ENCODE data around the gene HBB.

Gene HBB

DNA sequence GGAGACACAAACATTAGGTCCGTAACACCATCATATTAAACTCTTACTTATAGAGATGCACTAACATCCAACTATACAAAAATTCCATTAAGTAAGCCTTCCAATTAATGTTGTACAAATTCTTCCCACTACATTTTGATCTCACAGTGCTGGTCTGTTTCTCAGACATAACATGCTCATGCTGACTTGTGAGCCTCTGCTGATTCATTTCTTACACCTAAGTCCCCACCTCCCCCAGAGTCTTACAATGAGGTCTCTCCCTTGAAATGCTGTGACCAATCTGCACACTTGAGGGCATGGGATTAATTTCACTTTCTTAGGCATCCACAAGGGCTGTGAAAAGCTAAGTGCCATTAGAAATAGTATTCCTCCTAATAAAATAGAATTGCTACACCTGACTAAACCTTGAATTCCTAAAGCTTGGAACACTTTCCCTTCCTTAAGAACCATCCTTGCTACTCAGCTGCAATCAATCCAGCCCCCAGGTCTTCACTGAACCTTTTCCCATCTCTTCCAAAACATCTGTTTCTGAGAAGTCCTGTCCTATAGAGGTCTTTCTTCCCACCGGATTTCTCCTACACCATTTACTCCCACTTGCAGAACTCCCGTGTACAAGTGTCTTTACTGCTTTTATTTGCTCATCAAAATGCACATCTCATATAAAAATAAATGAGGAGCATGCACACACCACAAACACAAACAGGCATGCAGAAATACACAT lies 20.8 kb upstream of the HBB start:
- no peak for DNase-seq (ENCODE audit: low read depth)

DNA sequence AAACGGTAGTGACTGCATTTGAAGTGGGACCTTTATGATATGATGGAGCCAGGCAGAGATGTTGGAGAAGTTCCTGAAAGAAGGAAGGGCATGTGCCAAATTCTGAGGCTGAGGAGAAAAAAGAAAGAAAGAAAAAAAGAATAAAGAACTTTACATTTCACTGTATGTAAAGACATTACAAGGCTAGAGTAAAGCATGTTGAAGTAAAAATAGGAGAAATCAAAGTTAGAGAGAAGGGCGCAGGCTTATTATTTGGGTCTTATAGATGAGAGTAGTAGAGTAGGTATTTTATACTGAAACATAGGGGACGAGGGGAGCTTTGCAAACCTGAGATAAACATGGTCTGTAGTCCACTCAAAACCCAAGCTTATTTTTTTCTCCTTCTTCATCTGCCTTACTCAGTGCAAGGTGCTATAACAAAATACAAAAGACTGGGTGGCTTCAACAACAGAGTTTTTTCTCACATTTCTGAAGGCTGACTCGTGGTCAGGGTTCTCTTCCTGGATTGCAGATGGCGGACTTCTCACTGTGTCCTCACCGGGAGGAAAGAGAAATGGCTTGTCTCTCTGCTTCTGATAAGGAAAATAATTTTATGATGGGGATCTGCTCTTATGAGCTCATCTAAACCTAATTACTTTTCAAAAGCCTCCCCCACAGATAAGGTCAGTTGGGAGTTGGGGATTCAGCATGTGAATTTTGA lies 20.1 kb upstream of the HBB start:
- no peak for DNase-seq (ENCODE audit: low read depth)

DNA sequence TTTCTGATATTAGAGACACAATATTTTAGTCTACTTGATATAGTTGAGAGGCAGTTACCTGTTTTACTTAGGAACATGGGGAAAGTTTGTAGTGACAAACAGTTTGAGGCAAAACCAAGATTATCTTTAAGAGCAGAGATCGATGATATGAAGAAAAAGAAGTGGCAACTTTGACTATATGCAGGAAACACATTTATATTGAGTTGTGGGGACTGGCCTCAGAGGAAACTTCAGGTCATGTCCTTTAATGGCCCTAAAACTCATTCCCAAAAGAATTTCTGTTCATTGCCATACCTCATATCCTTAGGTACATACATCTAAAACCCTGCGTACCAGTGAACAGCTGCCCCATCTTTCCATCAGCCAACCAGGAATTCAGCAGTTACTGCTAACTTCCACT lies 18.3 kb upstream of the HBB start:
- no peak for DNase-seq (ENCODE audit: low read depth)

GRCh38 chr11:5243816-5244180 lies 16.9 kb upstream of the HBB start:
- DNase-seq (ENCODE audit: low read depth), result no peak

DNA sequence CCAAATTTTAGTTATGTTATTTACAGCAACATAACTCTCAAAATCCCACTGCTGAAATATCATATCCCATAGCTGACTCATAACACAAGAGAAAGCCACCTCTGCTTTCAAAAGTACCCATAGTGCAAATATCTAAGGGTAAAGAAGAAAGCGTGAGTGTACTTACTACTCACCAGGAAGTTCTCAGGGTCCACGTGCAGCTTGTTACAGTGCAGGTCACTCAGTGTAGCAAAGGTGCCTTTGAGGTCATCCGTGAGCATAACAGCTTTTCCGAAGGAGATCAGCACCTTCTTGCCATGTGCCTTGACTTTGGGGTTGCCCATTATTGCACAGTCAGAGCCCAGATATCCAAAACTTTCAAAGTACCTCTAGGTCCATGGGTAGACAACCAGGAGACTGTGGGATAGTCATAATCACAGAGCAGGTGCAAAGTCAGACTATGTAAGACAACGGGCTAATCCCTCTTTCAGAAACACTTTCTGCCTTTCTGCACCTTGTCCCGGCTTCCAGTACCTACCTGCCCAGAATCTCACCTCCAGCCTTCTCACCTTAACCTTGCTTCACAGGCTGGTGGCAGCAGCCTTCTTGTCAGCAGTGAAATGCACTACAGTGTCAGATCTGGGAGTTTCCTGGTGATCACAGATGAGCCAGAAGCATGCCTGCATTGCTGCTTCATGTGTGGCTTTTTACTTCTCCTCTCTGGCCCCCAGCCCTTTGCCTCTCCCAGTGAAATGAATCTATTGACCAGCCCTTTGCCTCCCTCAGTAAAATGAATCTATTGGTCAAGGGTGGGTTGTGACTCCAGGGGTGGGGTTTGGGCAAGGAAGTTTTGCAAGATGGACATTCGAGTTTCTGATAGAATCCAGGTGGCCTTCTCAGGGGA lies 16.3 kb upstream of the HBB start:
- DNase-seq (ENCODE audit: low read depth), result no peak

DNA sequence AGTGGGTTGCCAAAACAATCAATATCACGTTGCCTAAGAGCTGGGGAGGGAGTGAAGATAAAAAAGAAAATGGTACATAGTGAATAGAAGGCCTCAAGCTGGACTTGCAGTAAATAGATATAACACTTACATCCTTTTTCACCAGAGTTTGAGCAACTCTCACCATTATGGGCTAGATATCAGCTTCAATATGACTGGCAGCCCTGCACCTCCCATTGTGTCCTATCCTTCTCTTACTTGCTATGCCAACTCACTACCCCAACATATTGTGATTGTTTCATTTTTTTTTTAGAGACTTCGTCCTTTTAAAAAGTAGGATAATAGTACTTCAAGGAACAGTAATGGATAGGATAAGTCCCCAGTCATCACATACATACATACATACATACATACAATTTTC lies 15.3 kb upstream of the HBB start:
- DNase-seq (ENCODE audit: low read depth), result no peak

DNA sequence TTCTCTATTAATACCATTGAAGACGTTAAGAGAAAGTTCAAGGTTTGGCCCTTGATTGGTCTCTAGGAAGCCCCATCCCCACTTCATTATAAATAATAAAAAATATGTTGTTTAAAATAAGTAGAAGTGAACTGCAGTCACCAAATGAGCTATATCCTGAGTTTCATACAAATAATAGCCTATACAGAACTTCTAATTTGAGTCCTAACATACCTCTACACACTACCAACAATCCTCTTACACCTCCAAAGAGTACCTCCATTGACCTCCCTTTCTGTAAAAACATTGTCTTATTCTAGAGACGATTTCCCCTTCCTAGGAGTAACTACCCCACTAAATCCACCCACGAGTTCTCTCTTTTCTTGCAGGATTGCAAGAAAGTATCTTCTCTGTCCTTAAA lies 14.6 kb upstream of the HBB start:
- DNase-seq (ENCODE audit: low read depth), result no peak

DNA sequence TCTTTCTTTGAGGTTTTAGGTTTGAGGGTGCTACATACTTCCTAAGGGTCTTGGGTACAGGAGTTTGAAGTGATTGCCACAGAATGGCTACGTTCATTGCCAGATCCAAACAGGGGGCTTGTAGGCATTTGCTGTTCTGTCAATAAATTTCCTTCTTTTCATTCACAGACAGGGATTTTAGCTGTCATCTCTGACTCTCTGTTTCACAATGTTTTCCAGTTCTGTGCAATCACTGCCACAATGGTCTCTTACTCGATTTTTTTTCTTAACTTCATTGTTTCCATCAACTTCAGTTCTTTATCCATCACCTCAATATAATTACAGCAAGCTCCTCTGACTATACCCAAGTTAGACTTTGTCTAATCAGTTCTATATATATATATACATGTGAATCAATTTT lies 13.6 kb upstream of the HBB start:
- DNase-seq (ENCODE audit: low read depth), result no peak

- no peak for DNase-seq (ENCODE audit: low read depth)
Measured at GRCh38 chr11:5240056-5240455, 13.2 kb upstream of the HBB start.

DNA sequence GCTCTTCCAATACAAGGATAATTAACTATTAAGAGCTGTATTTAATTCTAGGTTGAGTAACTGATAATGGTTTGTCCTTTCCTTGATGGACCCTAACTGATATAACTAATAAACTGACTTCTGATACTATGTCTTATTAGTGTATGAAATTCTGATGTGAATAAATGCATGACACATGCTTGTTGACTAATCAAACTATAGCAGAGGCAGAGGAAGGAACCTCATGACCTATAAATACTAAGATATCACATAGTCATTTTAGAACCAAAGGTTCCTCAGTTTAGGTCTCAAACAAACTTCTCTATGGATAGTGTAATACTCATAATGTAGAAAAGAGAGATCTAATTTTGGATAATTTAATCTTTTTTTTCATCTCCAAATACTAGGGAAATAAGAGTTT lies 12.2 kb upstream of the HBB start:
- no peak for DNase-seq (ENCODE audit: low read depth)

DNA sequence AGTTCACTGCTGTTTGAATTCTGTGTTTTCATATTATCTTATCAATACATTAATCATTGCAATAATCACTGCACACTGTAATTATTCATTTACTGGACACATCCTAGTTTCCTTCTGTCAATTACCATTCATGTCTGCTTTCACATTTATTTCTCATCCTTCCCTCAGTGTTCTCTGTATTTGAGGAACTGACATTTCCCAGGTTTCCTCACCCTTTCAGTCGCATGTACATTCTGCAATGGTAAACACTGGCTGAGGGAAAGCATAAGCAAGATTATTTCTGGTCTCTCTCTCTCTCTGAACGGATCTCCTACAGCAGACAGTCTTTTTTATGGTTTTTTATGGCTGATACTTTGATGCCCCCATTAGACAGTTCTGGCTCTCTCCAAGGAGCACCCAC lies 11.6 kb upstream of the HBB start:
- no peak for DNase-seq (ENCODE audit: low read depth)

- DNase-seq (ENCODE audit: low read depth), result no peak
Measured at GRCh38 chr11:5237420-5237819, 10.5 kb upstream of the HBB start.

DNA sequence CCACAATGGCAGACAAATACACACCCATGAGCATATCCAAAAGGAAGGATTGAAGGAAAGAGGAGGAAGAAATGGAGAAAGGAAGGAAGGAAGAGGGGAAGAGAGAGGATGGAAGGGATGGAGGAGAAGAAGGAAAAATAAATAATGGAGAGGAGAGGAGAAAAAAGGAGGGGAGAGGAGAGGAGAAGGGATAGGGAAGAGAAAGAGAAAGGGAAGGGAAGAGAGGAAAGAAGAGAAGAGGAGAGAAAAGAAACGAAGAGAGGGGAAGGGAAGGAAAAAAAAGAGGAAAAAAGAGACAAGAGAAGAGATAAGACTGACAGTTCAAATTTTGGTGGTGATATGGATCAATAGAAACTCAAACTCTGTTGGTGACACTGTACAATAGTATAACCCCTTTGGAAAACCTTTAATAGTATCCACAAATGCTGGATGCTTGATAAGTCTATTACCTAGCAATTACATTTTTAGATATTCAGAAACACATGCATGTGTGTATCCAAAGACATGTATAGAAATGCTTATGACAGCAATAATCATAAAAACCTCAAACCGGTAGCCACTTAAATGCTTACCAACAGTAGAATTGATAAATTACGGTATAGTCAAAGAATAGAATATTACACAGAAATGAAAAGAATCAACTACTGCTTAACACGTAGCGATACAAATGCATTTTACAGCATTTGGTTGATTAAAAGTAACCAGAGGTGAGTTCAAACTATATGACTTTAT lies 8.7 kb upstream of the HBB start:
- no peak for DNase-seq (ENCODE audit: low read depth)

GRCh38 chr11:5234381-5234834 lies 7.5 kb upstream of the HBB start, which contains the start of gene HBD:
Gene HBD, minus strand, starts transcription at chr11:5234483. Its CDS starts 50 bp downstream, at chr11:5234433.
- no peak for DNase-seq (ENCODE audit: low read depth)

GRCh38 chr11:5233307-5233706 lies 6.4 kb upstream of the HBB start:
- DNase-seq (ENCODE audit: low read depth), result no peak

DNA sequence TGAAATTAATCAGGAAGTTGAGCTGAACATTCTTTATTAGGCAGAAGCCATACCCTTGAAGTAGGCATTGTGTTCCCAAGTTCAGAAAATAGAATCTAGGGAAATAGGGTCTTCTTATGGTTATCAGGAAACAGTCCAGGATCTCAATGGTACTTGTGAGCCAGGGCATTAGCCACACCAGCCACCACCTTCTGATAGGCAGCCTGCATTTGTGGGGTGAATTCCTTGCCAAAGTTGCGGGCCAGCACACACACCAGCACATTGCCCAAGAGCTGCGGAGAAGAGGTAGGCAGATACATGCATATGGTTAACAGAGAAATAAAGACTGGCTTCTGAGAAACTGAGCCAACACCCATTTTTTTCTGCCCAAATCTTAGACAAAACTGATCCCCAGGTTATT lies 6.0 kb upstream of the HBB start:
- DNase-seq (ENCODE audit: low read depth), result no peak

GRCh38 chr11:5232176-5232575 lies 5.3 kb upstream of the HBB start:
- DNase-seq (ENCODE audit: low read depth), result no peak

- no peak for DNase-seq (ENCODE audit: low read depth)
Measured at GRCh38 chr11:5231111-5231510, 4.2 kb upstream of the HBB start.

DNA sequence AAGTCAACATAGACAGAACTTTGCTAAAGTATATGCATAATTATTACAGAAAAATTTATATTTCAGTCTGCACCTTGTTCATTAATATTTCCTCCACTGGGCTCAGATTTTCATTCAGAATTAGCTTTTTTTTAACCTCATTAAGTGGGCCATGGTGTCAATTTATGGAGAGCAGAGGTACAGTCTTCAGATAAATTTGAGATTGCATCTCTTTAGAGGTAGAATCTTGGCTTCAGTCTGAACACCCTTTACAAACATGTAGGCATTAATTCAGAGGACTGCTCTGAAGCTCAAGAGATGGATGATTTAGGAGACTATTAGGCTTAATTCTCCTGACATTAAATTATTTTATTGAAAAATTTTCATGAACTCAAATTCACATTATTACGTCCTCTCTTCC lies 3.4 kb upstream of the HBB start:
- no peak for DNase-seq (ENCODE audit: low read depth)

DNA sequence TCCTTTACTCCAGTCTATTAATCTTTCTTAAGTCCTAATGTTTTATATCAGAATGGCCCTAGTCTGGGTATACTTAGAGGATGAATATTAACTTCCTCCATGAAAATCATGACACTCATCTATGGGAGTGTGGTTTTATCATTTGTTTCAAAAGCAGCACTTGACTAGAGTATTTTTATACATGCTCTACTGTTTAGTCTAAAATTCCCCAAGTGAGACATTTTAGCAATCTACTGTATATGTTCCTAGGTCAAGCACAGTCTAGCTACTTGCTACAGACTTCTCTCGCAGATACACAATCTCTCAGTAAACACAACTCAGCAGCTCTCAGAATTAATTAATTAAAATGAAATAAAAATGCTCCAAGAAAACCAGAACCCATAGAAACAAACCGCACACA lies 2.9 kb upstream of the HBB start:
- DNase-seq (ENCODE audit: low read depth), result no peak

DNA sequence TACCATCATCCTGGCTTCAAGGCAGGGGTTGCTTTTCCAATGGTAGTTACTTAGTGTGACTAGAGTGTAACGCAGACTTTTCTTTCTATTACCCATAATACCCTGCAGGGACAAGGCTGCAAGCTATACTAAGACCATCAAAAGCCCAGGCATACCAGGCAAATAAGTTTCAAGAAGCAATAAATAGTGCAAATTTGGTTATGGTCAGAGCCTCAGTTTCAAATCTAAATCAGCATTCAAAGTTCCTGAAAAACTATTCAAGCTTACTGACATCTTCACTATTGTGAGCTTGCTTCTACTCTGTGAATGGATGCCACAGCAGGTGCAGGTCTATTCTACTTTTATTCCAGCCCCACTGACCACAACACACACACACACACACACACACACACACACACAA lies 2.5 kb upstream of the HBB start:
- no peak for DNase-seq (ENCODE audit: low read depth)

DNA sequence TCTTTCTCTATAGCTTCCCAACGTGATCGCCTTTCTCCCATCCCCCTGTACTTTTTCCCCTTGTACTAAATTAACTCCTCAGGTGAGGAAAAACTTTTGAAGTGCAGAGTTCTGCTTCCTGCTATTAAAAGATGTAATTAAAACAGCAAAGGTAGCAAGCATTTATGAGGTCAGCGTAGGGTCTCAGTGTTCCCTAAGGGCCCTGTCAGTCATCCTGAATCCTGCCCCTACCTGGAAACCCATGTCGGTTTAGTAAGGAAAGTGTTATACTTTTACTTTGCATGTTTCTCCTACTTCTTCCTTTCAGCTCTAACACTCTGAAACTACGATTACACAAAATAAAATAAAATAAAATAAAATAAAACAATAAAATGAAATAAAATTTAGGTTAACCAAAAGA lies 1.3 kb upstream of the HBB start:
- DNase-seq (ENCODE audit: low read depth), result no peak
